Activated CD4-positive, alpha-beta memory T cell treated with anti-CD3 and anti-CD28 coated beads, Interleukin-2, amount 10 ng/mL, durations not matched to agents 7 days and 5 days (primary cell): Measurements from ENCODE around the gene KCNJ6. TPM values are rescaled to one million over a fixed set of nuclear protein-coding genes. Genes with fewer than 3 reads are reported as not detected.
"Not testable (repeated sequence)": the region's sequence is repeated elsewhere in the genome, so short reads cannot be mapped to it uniquely, and the experiment has no call there.

Source experiments
- CTCF ChIA-PET: fragments of 350-600 bp; sonication (Branson Sonifier 250); formaldehyde crosslinking; loops from one replicate; lab custom pipeline; 2021; ENCODE audit warnings: antibody characterized with exemption, inconsistent platforms; lab: Charles Lee
- POLR2A ChIA-PET: fragments of 350-600 bp; sonication (Branson Sonifier 250); formaldehyde crosslinking; loops from one replicate; lab custom pipeline; 2021; ENCODE audit warnings: antibody characterized with exemption; lab: Charles Lee
- DNase-seq: peaks from one replicate; pipeline ENCODE4 v3.0.0-alpha.2; 2020
- H3K27ac Mint-ChIP-seq: one replicate; pipeline ENCODE4 v1.8.0; 2021; ENCODE audit warnings: mild to moderate bottlenecking, mixed read lengths
- H3K27me3 Mint-ChIP-seq: one replicate; pipeline ENCODE4 v1.8.0; 2021; ENCODE audit warnings: mixed read lengths
- H3K36me3 Mint-ChIP-seq: one replicate; pipeline ENCODE4 v1.8.0; 2021; ENCODE audit warnings: low read depth, mixed read lengths
- H3K4me1 Mint-ChIP-seq: one replicate; pipeline ENCODE4 v1.8.0; 2021; ENCODE audit warnings: mixed read lengths
- H3K4me3 Mint-ChIP-seq: one replicate; pipeline ENCODE4 v1.8.0; 2021; ENCODE audit warnings: mild to moderate bottlenecking, mixed read lengths
- H3K9me3 Mint-ChIP-seq: one replicate; pipeline ENCODE4 v1.8.0; 2021; ENCODE audit warnings: mixed read lengths
- total RNA-seq, 2 experiments: library from RNA; stranded (reverse); gene quantifications; one replicate each; pipeline ENCODE4 v1.2.3, GENCODE V29; 2021

KCNJ6 gene
- total RNA-seq, 2 experiments from 2014 or later = not detected

DNA sequence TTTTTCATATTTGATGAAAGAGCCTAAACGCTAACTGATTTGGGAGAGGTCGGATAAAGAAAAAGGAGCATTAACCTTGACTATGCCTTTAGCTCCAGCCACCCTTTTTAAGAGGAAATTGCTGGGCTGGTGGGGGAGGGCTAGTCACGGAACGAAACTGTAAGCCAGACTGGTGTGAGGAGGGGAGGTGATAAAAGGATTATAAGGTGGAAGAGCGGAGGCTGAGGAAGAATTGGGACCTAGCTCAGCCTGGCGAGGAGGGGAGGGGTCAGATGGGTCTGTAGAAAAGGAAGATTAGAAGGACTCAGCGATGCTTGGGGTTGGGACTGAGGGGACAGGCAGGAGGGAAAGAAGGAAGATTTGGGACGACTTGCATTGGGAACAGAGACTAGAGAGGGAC is 325.4 kb downstream of the KCNJ6 start:
- H3K4me3 Mint-ChIP-seq, CTCF ChIA-PET: not testable (repeated sequence)

DNA sequence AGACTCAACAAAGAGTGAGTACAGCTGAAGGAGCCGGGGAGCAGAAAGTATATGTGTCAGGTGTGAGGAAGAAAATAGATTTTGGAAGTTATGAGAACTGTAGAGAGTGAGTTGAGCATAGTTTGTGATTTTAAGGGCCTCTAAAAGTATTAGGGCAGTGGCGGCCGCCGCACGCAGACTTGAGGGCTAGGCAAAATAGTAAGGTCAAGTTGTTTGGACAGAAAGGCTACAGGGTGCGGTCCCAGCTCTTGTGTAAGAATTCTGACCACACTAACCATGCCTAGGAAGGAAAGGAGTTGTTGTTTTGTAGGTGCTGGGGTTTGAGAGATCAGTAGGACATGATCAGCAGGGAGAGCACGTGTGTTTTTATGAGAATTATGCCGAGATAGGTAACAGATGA is 327.6 kb downstream of the KCNJ6 start:
- H3K27ac Mint-ChIP-seq, POLR2A ChIA-PET, DNase-seq, H3K4me1 Mint-ChIP-seq, H3K27me3 Mint-ChIP-seq, H3K36me3 Mint-ChIP-seq, H3K4me3 Mint-ChIP-seq, H3K9me3 Mint-ChIP-seq, CTCF ChIA-PET: not testable (repeated sequence)

More for the DNA sequence above, 325.4 kb downstream of the KCNJ6 start:
- H3K27ac Mint-ChIP-seq, H3K27me3 Mint-ChIP-seq, H3K4me1 Mint-ChIP-seq, H3K36me3 Mint-ChIP-seq, DNase-seq, POLR2A ChIA-PET, H3K9me3 Mint-ChIP-seq: not testable (repeated sequence)

DNA sequence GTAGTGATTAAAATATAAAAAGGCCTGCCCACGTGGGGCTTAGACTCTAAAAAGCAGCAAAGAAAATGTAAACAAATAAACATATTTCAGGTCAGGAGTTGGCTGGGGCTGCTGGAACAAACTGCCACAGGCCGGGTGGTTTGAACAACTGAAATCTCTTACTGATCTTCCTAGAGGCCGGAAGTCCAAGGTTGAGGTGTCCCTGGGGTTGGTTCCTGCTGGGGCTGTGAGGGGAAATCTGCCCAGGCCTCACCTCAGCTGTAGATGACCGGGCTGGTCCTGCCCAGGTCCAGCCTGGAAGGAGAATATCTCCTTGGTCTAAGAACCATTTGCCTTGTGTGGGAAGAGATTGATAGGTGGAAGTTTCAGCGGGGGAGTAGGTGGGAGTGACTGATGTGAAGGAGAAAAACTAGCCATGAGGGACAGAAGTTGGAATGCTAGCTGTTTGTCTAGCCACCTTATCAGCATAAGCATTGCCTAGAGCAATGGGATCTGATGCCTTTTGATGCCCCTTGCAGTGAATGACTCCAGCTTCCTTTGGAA is 328.6 kb downstream of the KCNJ6 start:
- DNase-seq = no peak
- Mint-ChIP-seq H3K4me1 (no peaks in the 10 kb centered on the region), H3K27me3 (peaks cover 3% of the 10 kb centered on the region), H3K27ac (no peak overlapping the region), H3K4me3 (no peak overlapping the region), H3K36me3 (no peaks in the 10 kb centered on the region), H3K9me3 (no peaks in the 10 kb centered on the region)
- ChIA-PET CTCF (no interaction called here), POLR2A (interaction anchor here (1.1 kb wide), 1 partner anchor 24 kb away, joined by 3 read pairs; no protein-coding TSS in a partner anchor)

GRCh38 chr21:37587203-37587602 is 329.1 kb downstream of the KCNJ6 start:
- Mint-ChIP-seq H3K9me3 (no peaks in the 10 kb centered on the region), H3K4me3 (no peak overlapping the region)

DNA sequence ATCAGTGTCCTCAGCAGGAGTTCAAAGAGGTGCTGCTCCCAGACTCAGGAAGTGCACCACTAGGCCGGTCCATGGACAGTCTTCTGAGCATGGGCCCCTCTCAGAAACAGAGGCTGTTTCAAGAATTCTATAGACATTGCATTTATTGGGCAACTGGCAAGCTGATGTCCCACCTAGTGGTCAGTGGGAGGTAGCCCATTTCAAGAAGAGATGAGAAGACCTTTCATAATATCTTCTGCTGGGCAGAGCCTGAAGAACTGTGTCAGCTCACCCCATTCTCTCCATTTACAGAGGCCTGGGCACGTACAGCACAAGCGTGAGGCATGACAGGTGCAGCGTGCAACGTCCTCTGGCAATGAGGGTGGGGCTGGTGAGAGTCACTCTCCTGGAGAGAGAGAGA is 333.7 kb downstream of the KCNJ6 start:
- Mint-ChIP-seq H3K4me3 (no peak overlapping the region), H3K27me3 (peaks cover 15% of the 10 kb centered on the region), H3K9me3 (peaks cover 13% of the 10 kb centered on the region), H3K4me1 (peaks cover 1% of the 10 kb centered on the region), H3K27ac (no peak overlapping the region), H3K36me3 (no peaks in the 10 kb centered on the region)
- ChIA-PET CTCF (no interaction called here), POLR2A (no interaction called here)
- no peak for DNase-seq

More at GRCh38 chr21:37587203-37587602, 329.1 kb downstream of the KCNJ6 start:
- ChIA-PET CTCF (no interaction called here), POLR2A (interaction anchor here (1.1 kb wide), 1 partner anchor 23 kb away, joined by 3 read pairs; no protein-coding TSS in a partner anchor)
- Mint-ChIP-seq H3K36me3 (no peaks in the 10 kb centered on the region), H3K4me1 (no peaks in the 10 kb centered on the region), H3K27ac (no peak overlapping the region), H3K27me3 (peaks cover 3% of the 10 kb centered on the region)
- no peak for DNase-seq

GRCh38 chr21:37580666-37581065 is 335.6 kb downstream of the KCNJ6 start:
- Mint-ChIP-seq H3K27me3 (peaks cover 12% of the 10 kb centered on the region), H3K9me3 (peaks cover 13% of the 10 kb centered on the region), H3K27ac (no peak overlapping the region), H3K36me3 (no peaks in the 10 kb centered on the region), H3K4me1 (peaks cover 1% of the 10 kb centered on the region), H3K4me3 (no peak overlapping the region)
- POLR2A ChIA-PET = no interaction called here
- DNase-seq = no peak
- CTCF ChIA-PET = no interaction called here

DNA sequence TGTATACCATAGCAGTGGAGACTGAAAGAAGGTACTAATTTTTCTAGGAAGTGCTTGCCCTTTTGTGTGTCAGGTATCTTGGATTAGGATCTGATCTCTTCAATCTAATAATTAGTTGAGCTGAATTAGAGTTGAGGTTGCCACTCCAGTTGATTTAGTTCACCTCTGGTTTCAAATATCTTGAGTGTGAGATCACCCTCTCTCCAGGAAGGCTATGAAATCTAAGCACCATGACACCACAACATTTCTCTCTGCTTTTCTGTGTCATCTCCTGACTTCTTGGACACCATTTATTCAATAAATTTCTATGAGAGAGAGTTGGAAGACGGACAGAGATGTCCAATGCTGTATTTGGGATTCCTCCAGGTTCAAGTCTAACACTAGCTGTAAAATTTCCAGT is 336.9 kb downstream of the KCNJ6 start:
- no peak for DNase-seq
- CTCF ChIA-PET = interaction anchor here (0.6 kb wide), 1 partner anchor 290 kb away, joined by 3 read pairs; no protein-coding TSS in a partner anchor
- Mint-ChIP-seq H3K4me3 (no peak overlapping the region), H3K27ac (no peak overlapping the region), H3K4me1 (peaks cover 1% of the 10 kb centered on the region), H3K9me3 (peaks cover 13% of the 10 kb centered on the region), H3K36me3 (no peaks in the 10 kb centered on the region), H3K27me3 (peaks cover 12% of the 10 kb centered on the region)
- POLR2A ChIA-PET = interaction anchor here (1.8 kb wide), 1 partner anchor 15 kb away, joined by 4 read pairs; no protein-coding TSS in a partner anchor

DNA sequence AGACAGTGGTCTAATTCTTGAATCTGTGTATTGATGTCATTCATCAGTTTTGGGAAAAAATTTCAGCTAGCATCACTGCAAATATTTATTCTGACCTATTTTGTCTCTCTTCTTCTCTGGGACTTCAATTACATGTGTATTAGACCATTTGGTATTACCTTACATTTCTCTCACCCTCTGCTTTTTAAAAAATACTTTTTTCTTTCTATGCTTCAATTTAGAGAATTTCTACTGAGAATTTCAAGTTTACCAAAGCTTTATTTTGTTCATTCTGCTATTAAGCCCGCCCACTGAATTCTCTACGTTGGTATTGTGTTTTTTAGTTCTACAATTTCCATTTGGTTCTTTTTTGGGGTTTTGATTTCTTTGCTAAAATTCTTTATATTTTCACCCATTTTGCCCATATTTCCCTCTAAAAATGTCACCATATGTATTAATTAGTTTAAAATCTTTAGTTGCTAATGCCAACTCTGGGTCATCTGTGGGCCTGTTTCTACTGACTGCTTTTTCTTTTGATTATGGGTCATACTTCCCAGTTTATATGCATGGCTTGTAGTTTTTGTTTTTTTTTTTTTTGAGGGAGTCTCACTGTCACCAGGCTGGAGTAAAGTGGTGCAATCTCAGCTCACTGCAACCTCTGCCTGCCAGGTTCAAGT is 337.7 kb downstream of the KCNJ6 start:
- ChIA-PET POLR2A (interaction anchor here (1.8 kb wide), 1 partner anchor 15 kb away, joined by 4 read pairs; no protein-coding TSS in a partner anchor), CTCF (interaction anchor here (0.6 kb wide), 1 partner anchor 291 kb away, joined by 3 read pairs; no protein-coding TSS in a partner anchor)
- no peaks in the 10 kb centered on the region for H3K36me3 Mint-ChIP-seq
- no peak overlapping the region for H3K4me3 Mint-ChIP-seq
- peaks cover 1% of the 10 kb centered on the region for H3K4me1 Mint-ChIP-seq
- H3K27ac Mint-ChIP-seq = no peak overlapping the region
- peaks cover 13% of the 10 kb centered on the region for H3K9me3 Mint-ChIP-seq
- DNase-seq = no peak
- peaks cover 12% of the 10 kb centered on the region for H3K27me3 Mint-ChIP-seq

GRCh38 chr21:37576929-37577328 is 339.3 kb downstream of the KCNJ6 start:
- POLR2A ChIA-PET, H3K4me3 Mint-ChIP-seq, DNase-seq, H3K36me3 Mint-ChIP-seq, H3K27ac Mint-ChIP-seq, H3K4me1 Mint-ChIP-seq: not testable (repeated sequence)
- peaks cover 12% of the 10 kb centered on the region for H3K27me3 Mint-ChIP-seq
- CTCF ChIA-PET = interaction anchor here (1.7 kb wide), 1 partner anchor 13 kb away, joined by 6 read pairs; no protein-coding TSS in a partner anchor
- peaks cover 13% of the 10 kb centered on the region for H3K9me3 Mint-ChIP-seq

DNA sequence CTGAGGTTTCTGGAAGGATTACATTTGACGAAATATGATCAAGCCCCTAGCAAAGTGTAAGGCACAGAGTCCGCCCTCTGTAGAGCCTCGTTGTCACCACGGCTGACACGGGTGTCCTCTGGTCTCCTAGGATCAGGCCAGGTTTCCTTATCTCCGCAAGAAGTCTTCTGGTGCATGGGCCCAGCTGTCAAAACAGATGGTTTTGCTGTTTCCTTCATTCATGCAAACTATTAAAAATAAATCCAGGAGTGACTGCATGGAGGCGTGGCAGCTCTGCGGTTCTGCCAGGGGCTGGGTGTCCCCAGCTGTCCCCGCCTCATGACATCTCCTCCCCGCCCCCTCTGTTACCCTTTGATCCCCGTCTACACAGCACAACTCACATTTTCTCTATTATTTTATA is 340.7 kb downstream of the KCNJ6 start:
- H3K4me1 Mint-ChIP-seq = no peaks in the 10 kb centered on the region
- H3K4me3 Mint-ChIP-seq = no peak overlapping the region
- CTCF ChIA-PET = no interaction called here
- POLR2A ChIA-PET = no interaction called here
- H3K27me3 Mint-ChIP-seq = peaks cover 6% of the 10 kb centered on the region
- H3K36me3 Mint-ChIP-seq = no peaks in the 10 kb centered on the region
- no peak for DNase-seq
- H3K9me3 Mint-ChIP-seq = peaks cover 13% of the 10 kb centered on the region
- no peak overlapping the region for H3K27ac Mint-ChIP-seq

DNA sequence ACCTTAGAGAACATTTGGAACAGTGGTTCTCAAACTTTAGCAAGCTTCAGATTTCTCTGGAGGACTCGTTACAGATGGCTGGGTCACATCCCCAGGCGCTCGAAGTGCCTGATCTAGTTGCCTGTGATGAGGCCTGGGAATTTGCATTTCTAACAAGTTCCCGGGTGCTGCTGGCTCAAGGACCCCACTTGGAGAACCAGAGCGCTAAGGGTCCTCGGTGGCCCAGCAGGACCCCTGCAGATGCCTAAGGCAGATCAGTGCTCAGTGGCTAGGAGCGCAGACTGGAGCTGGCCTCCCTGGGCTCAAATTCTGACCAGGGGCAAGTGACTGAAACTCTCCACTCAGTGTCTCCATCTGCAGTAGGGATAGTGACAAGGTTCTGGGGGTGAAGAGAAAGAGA is 341.5 kb downstream of the KCNJ6 start:
- ChIA-PET CTCF (no interaction called here), POLR2A (no interaction called here)
- Mint-ChIP-seq H3K4me1 (no peaks in the 10 kb centered on the region), H3K36me3 (no peaks in the 10 kb centered on the region), H3K27me3 (peaks cover 9% of the 10 kb centered on the region), H3K27ac (no peak overlapping the region), H3K4me3 (no peak overlapping the region), H3K9me3 (peaks cover 13% of the 10 kb centered on the region)
- no peak for DNase-seq

- no peak overlapping the region for H3K27ac Mint-ChIP-seq
- no peak for DNase-seq
- ChIA-PET CTCF (no interaction called here), POLR2A (no interaction called here)
- H3K36me3 Mint-ChIP-seq = no peaks in the 10 kb centered on the region
- no peaks in the 10 kb centered on the region for H3K4me1 Mint-ChIP-seq
- H3K27me3 Mint-ChIP-seq = peaks cover 6% of the 10 kb centered on the region
- peaks cover 10% of the 10 kb centered on the region for H3K9me3 Mint-ChIP-seq
- no peak overlapping the region for H3K4me3 Mint-ChIP-seq
These were observed 341.9 kb downstream of the KCNJ6 start for GRCh38 chr21:37574316-37574715.

- CTCF ChIA-PET = interaction anchor here (0.7 kb wide), 1 partner anchor 220 kb away, joined by 3 read pairs; no protein-coding TSS in a partner anchor
- H3K4me3 Mint-ChIP-seq = no peak overlapping the region
- POLR2A ChIA-PET = no interaction called here
- H3K36me3 Mint-ChIP-seq = no peaks in the 10 kb centered on the region
- H3K9me3 Mint-ChIP-seq = no peaks in the 10 kb centered on the region
- H3K4me1 Mint-ChIP-seq = no peaks in the 10 kb centered on the region
- H3K27me3 Mint-ChIP-seq = peaks cover 4% of the 10 kb centered on the region
- DNase-seq = no peak
- no peak overlapping the region for H3K27ac Mint-ChIP-seq
These were observed 344.8 kb downstream of the KCNJ6 start for GRCh38 chr21:37571442-37571841.
